GM21737 (cell line): ENCODE data around the gene SYT5.
"Not testable (repeated sequence)": the region's sequence is repeated elsewhere in the genome, so short reads cannot be mapped to it uniquely, and the experiment has no call there.

Source experiments
- ATAC-seq: cut with Tn5 transposase; IDR thresholded peaks from one replicate; pipeline ENCODE4 v1.9.1; 2021; ENCODE audit warnings: mild to moderate bottlenecking, moderate library complexity; ENCODE audit not compliant: unreplicated experiment

The SYT5 gene

GRCh38 chr19:55179606-55180484, at the start of gene SYT5:
Gene SYT5 (minus strand): TSS chr19:55180289. CDS start chr19:55179041, 1,248 bp downstream.
- ATAC-seq, result no peak

GRCh38 chr19:55229789-55230182, 49.7 kb upstream of the SYT5 start:
- no peak for ATAC-seq

GRCh38 chr19:55229145-55229788, 49.2 kb upstream of the SYT5 start:
- ATAC-seq, result no peak

- no peak for ATAC-seq
Observed at GRCh38 chr19:55228403-55229031, 48.4 kb upstream of the SYT5 start, which contains the start of gene TMEM86B. Gene TMEM86B (minus strand): TSS chr19:55228763. CDS start chr19:55228741, 22 bp downstream.

GRCh38 chr19:55228015-55228391, 47.9 kb upstream of the SYT5 start:
- no peak for ATAC-seq

- no peak for ATAC-seq
Observed at GRCh38 chr19:55227241-55228014, 47.3 kb upstream of the SYT5 start.

- no peak for ATAC-seq
Observed at GRCh38 chr19:55226788-55227187, 46.7 kb upstream of the SYT5 start.

GRCh38 chr19:55226273-55226672, 46.2 kb upstream of the SYT5 start:
- ATAC-seq, result no peak

GRCh38 chr19:55225415-55225958, 45.4 kb upstream of the SYT5 start:
- no peak for ATAC-seq

- ATAC-seq, result not testable (repeated sequence)
Observed at GRCh38 chr19:55224679-55225414, 44.8 kb upstream of the SYT5 start.

GRCh38 chr19:55224038-55224665, 44.1 kb upstream of the SYT5 start:
- no peak for ATAC-seq

- ATAC-seq, result no peak
Observed at GRCh38 chr19:55223291-55224037, 43.4 kb upstream of the SYT5 start.

GRCh38 chr19:55220525-55220924, 40.4 kb upstream of the SYT5 start:
- no peak for ATAC-seq

- no peak for ATAC-seq
Observed at GRCh38 chr19:55216461-55217198, 36.5 kb upstream of the SYT5 start.

- no peak for ATAC-seq
Observed at GRCh38 chr19:55213547-55213946, 33.5 kb upstream of the SYT5 start.

- no peak for ATAC-seq
Observed at GRCh38 chr19:55212447-55212846, 32.4 kb upstream of the SYT5 start.

- ATAC-seq, result no peak
Observed at GRCh38 chr19:55209693-55210472, 29.8 kb upstream of the SYT5 start.
